ENCODE data around the gene GATAD2B. TPM values are rescaled to one million over a fixed set of nuclear protein-coding genes. Genes with fewer than 3 reads are reported as not detected.

Gene GATAD2B
- polyA plus RNA-seq, 1 donor from 2014 or later = 12.8 TPM

GRCh38 chr1:153793261-153793972 is 129.4 kb downstream of the GATAD2B start:
- Histone ChIP-seq H3K27ac (ENCODE audit: low read length) (no peak overlapping the region), H3F3A (ENCODE audit: insufficient read depth, low read length, poor library complexity, severe bottlenecking) (no peaks in the 10 kb centered on the region), H3K27me3 (ENCODE audit: insufficient read depth, low read depth, low read length) (no peaks in the 10 kb centered on the region), H4K20me1 (ENCODE audit: insufficient read depth) (no peaks in the 10 kb centered on the region), H3K36me3 (ENCODE audit: insufficient read depth, low read length) (no peaks in the 10 kb centered on the region), H3K9me2 (ENCODE audit: insufficient read depth, low read length) (no peaks in the 10 kb centered on the region), H3K79me2 (replicated peaks; ENCODE audit: insufficient read depth, low read length) (no peaks in the 10 kb centered on the region), H3K4me3 (ENCODE audit: low read length) (no peak overlapping the region), H3K9ac (ENCODE audit: low read length) (no peak overlapping the region), H3K9me3 (ENCODE audit: low read length) (no peaks in the 10 kb centered on the region), H3K4me2 (ENCODE audit: low read length) (no peak overlapping the region), H2AFZ (ENCODE audit: low read depth, low read length) (no peak overlapping the region)
- TF ChIP-seq MXI1 (conservative IDR thresholded peaks at IDR 0.05; ENCODE audit: poor library complexity, severe bottlenecking) (no peak), REST (IDR thresholded peaks at IDR 0.05; ENCODE audit: borderline replicate concordance) (no peak), RAD21 (conservative IDR thresholded peaks at IDR 0.05) (no peak)

- H3K27me3 ChIP-seq (ENCODE audit: insufficient read depth, low read depth, low read length) = no peaks in the 10 kb centered on the region
- TF ChIP-seq EP300 (conservative IDR thresholded peaks at IDR 0.05; ENCODE audit: poor library complexity, severe bottlenecking) (no peak), TAF1 (IDR thresholded peaks at IDR 0.05; ENCODE audit: low read depth) (no peak), CTCF (IDR thresholded peaks at IDR 0.05; ENCODE audit: poor library complexity, severe bottlenecking) (no peak), SMC3 (conservative IDR thresholded peaks at IDR 0.05; ENCODE audit: poor library complexity) (no peak), EZH2 (IDR thresholded peaks at IDR 0.05; ENCODE audit: borderline replicate concordance, insufficient read depth, low read length, poor library complexity, severe bottlenecking) (no peak), MXI1 (conservative IDR thresholded peaks at IDR 0.05; ENCODE audit: poor library complexity, severe bottlenecking) (no peak), POLR2AphosphoS5 (IDR thresholded peaks at IDR 0.05) (no peak), RAD21 (conservative IDR thresholded peaks at IDR 0.05) (no peak), REST (IDR thresholded peaks at IDR 0.05; ENCODE audit: borderline replicate concordance) (no peak)
- H3K9ac ChIP-seq (ENCODE audit: low read length) = no peak overlapping the region
- no peaks in the 10 kb centered on the region for H3K36me3 ChIP-seq (ENCODE audit: insufficient read depth, low read length)
- H2AFZ ChIP-seq (ENCODE audit: low read depth, low read length) = no peak overlapping the region
- no peaks in the 10 kb centered on the region for H4K20me1 ChIP-seq (ENCODE audit: insufficient read depth)
- H3K79me2 ChIP-seq (replicated peaks; ENCODE audit: insufficient read depth, low read length) = no peaks in the 10 kb centered on the region
- H3F3A ChIP-seq (ENCODE audit: insufficient read depth, low read length, poor library complexity, severe bottlenecking) = no peaks in the 10 kb centered on the region
- H3K4me3 ChIP-seq (ENCODE audit: low read length) = no peak overlapping the region
- no peaks in the 10 kb centered on the region for H3K9me2 ChIP-seq (ENCODE audit: insufficient read depth, low read length)
- no peak overlapping the region for H3K4me2 ChIP-seq (ENCODE audit: low read length)
- H3K9me3 ChIP-seq (ENCODE audit: low read length) = no peaks in the 10 kb centered on the region
- no peak overlapping the region for H3K27ac ChIP-seq (ENCODE audit: low read length)
These were observed 130.1 kb downstream of the GATAD2B start for GRCh38 chr1:153792631-153793041.
